Right atrium auricular region (tissue), 2 donors: Measurements from ENCODE around the gene WFDC2. TPM values are rescaled to one million over a fixed set of nuclear protein-coding genes. Genes with fewer than 3 reads are reported as not detected.

Experiments
- DNase-seq: peaks from one replicate; pipeline ENCODE4 v3.0.0-alpha.2; 2019; ENCODE audit warnings: low spot score
- H3K27ac ChIP-seq, 2 donors: fragments of 200-600 bp; sonication (generic); 1 replicate in 1 of 2; 2 replicates in 1 of 2; pipeline ENCODE4 v1.5.1; 2016 to 2019
- H3K27me3 ChIP-seq, 2 donors: fragments of 200-600 bp; sonication (generic); one replicate each; pipeline versions ENCODE4 v1.5.1 to v1.6.0; 2017 to 2019
- H3K36me3 ChIP-seq: fragments of 200-600 bp; sonication (generic); one replicate; pipeline ENCODE4 v1.5.1; 2016
- H3K4me1 ChIP-seq, 2 donors: fragments of 200-600 bp; sonication (generic); one replicate each; pipeline versions ENCODE4 v1.5.1 to v1.6.0; 2017 to 2019
- H3K4me3 ChIP-seq, 2 donors: fragments of 200-600 bp; sonication (generic); 1 replicate in 1 of 2; 2 replicates in 1 of 2; pipeline ENCODE4 v1.5.1; 2017 to 2019; ENCODE audit warnings: mild to moderate bottlenecking in 1 of 2, moderate library complexity in 1 of 2
- H3K9me3 ChIP-seq, 2 donors: fragments of 200-600 bp; sonication (generic); one replicate each; pipeline ENCODE4 v1.5.1; 2019
- CTCF ChIP-seq, 2 donors: fragments of 200-600 bp; sonication (generic); IDR thresholded peaks; one replicate each; pipeline ENCODE4 v1.5.1; 2019; ENCODE audit warnings: antibody characterized with exemption in 2 of 2
- total RNA-seq, 2 donors: library from RNA; depleted of rRNA; stranded (reverse); fragments of >200 nt; gene quantifications; one replicate each; pipeline ENCODE4 v1.1.0, GENCODE V29; 2016

WFDC2 gene
- total RNA-seq, 2 donors from 2014 or later = 12.4 TPM; not detected in 1

- TF ChIP-seq CTCF (IDR thresholded peaks at IDR 0.05) = no peak
- H3K9me3 ChIP-seq = no peaks in the 10 kb centered on the region
- no peak for DNase-seq
Observed at GRCh38 chr20:45489083-45489531, 19.6 kb downstream of the WFDC2 start.

DNA sequence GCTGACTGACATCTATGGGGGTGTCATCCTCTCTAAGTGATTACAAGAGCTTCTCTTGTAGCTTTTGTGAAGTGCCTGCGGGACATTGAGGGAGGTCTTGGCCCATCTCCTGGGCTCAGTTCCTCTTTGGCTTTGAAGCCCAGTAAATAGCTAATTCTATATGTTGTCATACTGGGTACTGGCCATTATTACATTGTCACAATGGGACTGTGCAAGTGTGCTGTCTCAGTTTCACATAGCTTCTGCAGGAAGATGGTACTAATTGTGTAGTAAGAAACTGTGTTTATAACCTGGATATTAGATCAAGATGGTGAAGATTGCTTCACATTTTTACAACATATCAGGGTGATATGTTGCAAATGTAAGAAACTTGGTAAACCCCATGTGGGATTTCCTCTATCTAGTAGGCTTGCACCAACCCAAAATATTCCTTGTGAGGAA is 26.0 kb downstream of the WFDC2 start:
- Histone ChIP-seq H3K27ac (no peak overlapping the region), H3K36me3 (no peaks in the 10 kb centered on the region), H3K27me3 (no peaks in the 10 kb centered on the region), H3K4me1 (no peaks in the 10 kb centered on the region), H3K9me3 (no peaks in the 10 kb centered on the region), H3K4me3 (no peak overlapping the region)
- no peak for TF ChIP-seq CTCF (IDR thresholded peaks at IDR 0.05)
- no peak for DNase-seq

More at GRCh38 chr20:45489083-45489531, 19.6 kb downstream of the WFDC2 start:
- Histone ChIP-seq H3K36me3 (no peaks in the 10 kb centered on the region), H3K27ac (no peak overlapping the region), H3K4me3 (no peak overlapping the region), H3K27me3 (no peaks in the 10 kb centered on the region), H3K4me1 (no peaks in the 10 kb centered on the region)

- DNase-seq = no peak
- no peaks in the 10 kb centered on the region for H3K27me3 ChIP-seq
- H3K4me3 ChIP-seq = no peak overlapping the region
- H3K36me3 ChIP-seq = no peaks in the 10 kb centered on the region
- no peaks in the 10 kb centered on the region for H3K4me1 ChIP-seq
- TF ChIP-seq CTCF (IDR thresholded peaks at IDR 0.05) = no peak
- H3K27ac ChIP-seq = no peak overlapping the region
- no peaks in the 10 kb centered on the region for H3K9me3 ChIP-seq
Observed at GRCh38 chr20:45496166-45496565, 26.6 kb downstream of the WFDC2 start.

DNA sequence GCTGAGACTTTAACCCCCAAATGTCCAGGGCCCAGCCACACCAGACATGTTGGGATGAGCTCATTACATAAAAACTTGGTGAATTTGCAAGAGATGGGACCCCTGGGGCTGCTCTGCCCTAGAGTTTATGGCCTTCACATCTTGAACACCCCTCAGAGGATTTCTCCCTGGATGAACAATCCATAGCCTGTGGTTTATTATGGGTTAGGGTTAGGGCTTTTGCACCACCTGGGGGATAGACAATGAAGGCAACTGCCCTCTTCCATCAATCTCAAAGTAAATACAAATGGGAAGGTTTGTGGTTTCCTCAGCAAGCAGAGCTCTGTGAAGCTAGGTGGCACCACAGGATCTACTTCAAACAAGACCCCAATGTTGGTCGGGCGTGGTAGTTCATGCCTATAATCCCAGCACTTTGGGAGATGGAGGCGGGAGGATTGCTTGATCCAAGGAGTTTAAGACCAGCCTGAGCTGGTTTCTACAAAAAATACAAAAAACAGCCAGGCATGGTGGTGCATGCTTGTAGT is 28.5 kb downstream of the WFDC2 start:
- no peak overlapping the region for H3K4me3 ChIP-seq
- H3K27me3 ChIP-seq = no peaks in the 10 kb centered on the region
- H3K4me1 ChIP-seq = no peaks in the 10 kb centered on the region
- H3K27ac ChIP-seq = no peak overlapping the region
- DNase-seq = no peak
- no peaks in the 10 kb centered on the region for H3K36me3 ChIP-seq
- H3K9me3 ChIP-seq = no peaks in the 10 kb centered on the region
- no peak for TF ChIP-seq CTCF (IDR thresholded peaks at IDR 0.05)

GRCh38 chr20:45500022-45500421 is 30.5 kb downstream of the WFDC2 start:
- no peaks in the 10 kb centered on the region for H3K36me3 ChIP-seq
- H3K4me3 ChIP-seq = no peak overlapping the region
- H3K27ac ChIP-seq = no peak overlapping the region
- H3K4me1 ChIP-seq = no peaks in the 10 kb centered on the region
- H3K9me3 ChIP-seq = no peaks in the 10 kb centered on the region
- DNase-seq = no peak
- TF ChIP-seq CTCF (IDR thresholded peaks at IDR 0.05) = no peak
- H3K27me3 ChIP-seq = no peaks in the 10 kb centered on the region

- Histone ChIP-seq H3K27me3 (no peaks in the 10 kb centered on the region), H3K36me3 (no peaks in the 10 kb centered on the region), H3K4me1 (no peaks in the 10 kb centered on the region), H3K27ac (no peak overlapping the region), H3K9me3 (no peaks in the 10 kb centered on the region), H3K4me3 (no peak overlapping the region)
- TF ChIP-seq CTCF (IDR thresholded peaks at IDR 0.05) = no peak
- DNase-seq = no peak
Observed at GRCh38 chr20:45501600-45501999, 32.0 kb downstream of the WFDC2 start.
